NCI-H2227 (cell line): ENCODE data around the gene FBXL12.
A peak's percentile ranks its signal among the peaks of the same experiment; 100 is the strongest.
"Not testable (repeated sequence)": the region's sequence is repeated elsewhere in the genome, so short reads cannot be mapped to it uniquely, and the experiment has no call there.

Experiments
- DNase-seq: peaks from one replicate; lab custom pipeline; 2025; ENCODE audit not compliant: unreplicated experiment; lab: John Stamatoyannopoulos, UW

FBXL12 gene, protein sequence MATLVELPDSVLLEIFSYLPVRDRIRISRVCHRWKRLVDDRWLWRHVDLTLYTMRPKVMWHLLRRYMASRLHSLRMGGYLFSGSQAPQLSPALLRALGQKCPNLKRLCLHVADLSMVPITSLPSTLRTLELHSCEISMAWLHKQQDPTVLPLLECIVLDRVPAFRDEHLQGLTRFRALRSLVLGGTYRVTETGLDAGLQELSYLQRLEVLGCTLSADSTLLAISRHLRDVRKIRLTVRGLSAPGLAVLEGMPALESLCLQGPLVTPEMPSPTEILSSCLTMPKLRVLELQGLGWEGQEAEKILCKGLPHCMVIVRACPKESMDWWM

DNA sequence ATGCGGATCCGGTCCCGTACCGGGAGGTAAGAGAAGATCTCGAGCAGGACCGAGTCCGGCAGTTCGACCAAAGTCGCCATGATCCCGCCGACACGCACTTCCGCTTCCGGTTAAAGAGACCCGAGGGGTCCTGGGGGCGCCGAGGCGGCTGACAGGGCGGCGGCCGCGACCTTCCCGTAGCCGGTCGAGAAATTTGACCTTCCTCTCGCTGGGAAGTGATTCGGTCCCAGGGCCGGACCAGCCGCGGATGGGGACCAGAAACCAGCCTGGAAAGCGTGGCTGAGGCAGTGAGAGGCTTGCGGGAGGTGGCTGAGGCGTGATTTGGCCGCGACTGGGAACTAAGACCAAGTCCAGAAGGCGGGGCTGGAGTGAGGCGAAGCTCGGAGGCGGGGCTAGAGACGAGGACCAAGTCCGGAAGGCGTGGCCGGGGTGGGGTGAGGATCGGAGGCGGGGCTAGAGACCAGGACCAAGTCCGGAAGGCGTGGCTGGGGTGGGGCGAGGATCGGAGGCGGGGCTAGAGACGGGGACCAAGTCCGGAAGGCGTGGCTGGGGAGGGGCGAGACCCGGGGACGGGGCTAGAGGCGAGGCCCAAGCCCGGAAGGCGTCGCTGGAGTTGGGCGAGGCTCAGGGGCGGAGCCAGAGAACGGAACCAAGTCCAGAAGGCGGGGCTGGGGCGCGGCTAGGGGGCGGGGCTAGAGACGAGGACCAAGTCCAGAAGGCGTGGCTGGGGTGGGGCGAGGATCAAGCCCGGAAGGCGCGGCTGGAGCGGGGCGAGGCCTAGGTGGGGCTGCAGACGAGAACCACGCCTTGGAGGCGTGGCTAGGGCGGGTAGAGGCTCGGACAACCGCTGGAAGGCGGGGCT, at the start of gene FBXL12:
Gene FBXL12 (minus strand): TSS at position 346 of the 862 bp plus-strand sequence. CDS start 266 bp downstream, at position 80.
- DNase-seq, result peak; percentile 99

DNA sequence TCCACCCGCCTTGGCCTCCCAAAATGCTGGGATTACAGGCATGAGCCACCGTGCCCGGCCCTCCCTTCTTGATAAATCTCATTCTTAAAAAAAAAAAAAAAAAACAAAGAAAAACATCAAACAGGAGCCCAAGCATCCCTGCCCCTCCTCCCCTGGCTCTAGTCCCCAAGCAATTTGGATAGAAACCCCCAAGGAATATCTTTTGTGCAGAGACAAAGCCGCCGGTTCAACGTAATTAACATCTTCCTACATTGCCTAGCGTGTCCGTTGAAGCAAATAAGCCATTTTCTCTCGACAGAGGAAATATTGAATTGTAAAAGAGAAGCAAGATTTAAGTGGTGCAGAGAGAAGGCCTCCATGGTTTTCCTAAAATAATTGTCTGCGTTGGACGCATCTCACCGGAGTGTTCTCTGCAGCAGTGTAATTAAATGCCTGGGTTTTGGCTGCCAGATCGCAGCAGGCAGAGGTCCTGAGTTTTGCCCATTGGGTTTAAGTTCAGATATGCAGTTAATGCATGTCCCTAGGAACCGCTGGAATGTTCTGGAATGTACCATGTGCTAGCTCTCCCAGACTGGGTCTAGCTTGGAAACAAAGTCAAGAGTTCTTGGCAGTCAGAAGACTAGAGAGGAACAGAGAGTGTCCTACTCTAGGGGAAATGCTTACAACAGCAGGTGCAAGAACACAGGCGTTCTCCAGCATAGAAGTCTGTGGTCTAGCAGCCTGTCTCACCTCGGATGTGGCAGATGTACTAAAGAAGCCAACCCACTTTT, 47.0 kb upstream of the FBXL12 start:
- DNase-seq, result peak; percentile 33

DNA sequence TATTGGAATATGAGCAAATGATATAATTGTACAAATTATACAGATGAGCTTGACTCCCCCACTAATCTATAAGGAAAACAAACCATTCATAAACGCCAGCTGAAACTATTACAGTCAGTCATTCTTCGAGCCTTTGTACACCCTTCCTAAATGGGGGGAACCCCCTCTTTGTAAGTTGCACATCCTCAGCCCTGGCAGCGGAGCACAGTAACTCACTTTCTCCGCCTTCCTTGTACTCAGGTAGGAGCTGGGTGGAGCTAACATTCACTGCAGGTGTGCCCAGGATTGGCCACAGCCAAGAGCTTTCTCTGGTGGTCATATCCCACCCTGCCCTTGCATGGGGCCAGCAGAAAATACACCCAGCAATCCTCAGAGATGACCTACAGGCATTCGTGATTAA, 44.9 kb upstream of the FBXL12 start:
- DNase-seq, result no peak

DNA sequence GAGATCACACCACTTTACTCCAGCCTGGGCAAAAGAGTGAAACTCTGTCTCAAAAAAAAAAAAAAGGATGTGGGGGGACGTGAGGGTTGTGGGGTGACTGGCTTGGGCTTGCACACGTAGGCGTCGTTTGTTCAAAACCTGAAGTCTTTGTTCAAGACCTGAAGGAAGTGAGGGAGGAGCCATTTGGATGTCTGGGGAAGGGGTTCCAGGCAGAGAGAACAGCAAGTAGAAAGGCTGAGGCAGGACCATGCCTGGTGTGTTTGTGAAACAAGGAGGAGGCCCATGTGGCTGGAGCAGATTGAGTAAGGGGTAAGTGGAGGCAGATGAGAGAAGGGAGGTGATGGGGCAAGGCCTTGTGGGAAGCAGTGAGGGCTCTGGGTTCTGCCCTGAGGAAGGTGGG, 44.1 kb upstream of the FBXL12 start:
- DNase-seq, result no peak

DNA sequence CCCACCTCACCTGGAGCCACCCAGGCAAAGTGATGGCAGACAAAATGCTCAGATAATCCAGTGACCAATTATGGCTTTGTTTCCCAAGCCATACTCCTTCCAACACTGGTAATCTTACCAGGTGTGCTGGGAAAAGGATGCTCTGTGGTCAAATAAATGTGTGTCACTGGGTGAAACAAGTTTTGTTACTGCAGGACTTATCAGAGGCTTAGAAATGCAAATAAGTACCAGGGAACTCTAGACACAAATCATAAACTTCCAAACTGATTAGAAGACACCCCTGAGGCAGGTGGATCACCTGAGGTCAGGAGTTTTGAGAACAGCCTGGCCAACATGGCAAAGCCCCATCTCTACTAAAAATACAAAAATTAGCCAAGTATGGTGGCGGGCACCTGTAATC, 42.6 kb upstream of the FBXL12 start:
- DNase-seq, result no peak

DNA sequence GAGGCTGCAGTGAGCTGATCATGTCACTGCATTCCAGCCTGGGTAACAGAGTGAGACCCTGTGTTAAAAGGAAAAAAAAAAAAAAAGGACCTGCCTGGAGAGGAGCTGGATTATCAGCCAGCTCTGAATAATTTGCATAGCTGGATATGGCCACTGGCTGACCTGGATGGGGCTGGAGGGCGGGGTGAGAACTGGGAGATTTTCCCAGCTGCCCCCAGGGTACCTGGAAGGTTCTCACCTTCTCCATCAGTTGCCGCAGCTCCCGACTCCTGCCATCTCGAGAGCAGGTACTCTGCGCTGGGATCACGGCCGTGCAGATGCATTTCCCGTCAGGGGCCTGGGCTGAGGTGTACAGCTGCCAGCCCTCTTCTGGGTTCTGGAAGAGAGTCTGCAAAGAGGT, 41.5 kb upstream of the FBXL12 start:
- DNase-seq, result no peak

DNA sequence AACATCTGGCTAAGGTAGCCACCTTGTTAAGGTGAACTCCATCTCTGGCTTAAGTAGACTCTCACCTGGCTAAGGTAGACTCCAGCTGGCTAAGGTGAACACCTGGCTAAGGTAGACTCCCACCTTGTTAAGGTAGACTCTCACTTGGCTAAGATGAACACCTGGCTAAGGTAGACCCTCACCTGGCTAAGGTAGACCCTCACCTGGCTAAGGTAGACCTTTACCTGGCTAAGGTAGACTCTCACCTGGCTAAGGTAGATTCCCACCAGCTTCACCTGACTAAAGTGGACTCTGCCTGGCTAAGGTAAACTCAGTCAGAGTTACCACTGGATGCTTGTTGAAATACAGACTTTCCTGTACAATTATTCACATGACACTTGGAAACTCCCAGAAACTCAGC, 39.9 kb upstream of the FBXL12 start:
- no peak for DNase-seq

DNA sequence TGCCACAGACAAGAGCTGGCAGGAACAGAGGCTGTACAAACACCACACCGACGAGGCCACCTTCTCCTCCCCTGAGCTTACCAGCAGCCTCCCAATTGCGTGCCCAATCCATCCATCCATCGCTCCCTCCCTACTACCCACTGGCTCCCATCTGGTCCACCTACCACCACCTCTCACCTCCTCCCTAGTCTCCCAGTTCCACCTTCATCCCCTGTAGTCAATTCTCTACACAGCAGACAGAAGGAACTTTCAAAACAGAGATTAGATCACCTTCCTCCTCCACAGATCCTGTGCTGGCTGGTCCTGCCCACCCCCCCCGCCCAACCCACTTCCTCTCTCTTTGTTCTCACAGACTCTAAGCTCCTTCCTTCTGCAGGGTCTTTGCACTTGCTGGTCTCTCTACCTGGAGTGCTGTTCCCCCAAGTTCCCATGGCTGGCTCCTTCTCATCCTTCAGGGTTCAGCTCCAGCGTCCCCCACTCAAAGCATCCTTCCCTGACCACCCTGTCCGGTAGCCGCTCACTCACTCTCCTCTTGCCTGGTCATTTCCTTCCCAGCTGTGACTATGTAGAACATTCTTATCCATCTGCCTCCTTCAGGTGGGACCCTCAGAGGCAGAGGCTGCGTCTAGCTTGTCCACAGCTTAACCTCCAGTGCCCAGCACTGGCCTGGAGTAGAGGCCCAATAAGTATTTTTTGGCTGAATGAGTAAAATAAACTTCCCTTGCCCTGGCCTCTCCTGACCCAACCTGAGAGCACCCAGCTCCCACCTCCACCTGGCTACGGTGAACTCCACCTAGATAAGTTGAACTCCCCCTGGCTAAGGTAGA, 39.3 kb upstream of the FBXL12 start:
- DNase-seq, result no peak

DNA sequence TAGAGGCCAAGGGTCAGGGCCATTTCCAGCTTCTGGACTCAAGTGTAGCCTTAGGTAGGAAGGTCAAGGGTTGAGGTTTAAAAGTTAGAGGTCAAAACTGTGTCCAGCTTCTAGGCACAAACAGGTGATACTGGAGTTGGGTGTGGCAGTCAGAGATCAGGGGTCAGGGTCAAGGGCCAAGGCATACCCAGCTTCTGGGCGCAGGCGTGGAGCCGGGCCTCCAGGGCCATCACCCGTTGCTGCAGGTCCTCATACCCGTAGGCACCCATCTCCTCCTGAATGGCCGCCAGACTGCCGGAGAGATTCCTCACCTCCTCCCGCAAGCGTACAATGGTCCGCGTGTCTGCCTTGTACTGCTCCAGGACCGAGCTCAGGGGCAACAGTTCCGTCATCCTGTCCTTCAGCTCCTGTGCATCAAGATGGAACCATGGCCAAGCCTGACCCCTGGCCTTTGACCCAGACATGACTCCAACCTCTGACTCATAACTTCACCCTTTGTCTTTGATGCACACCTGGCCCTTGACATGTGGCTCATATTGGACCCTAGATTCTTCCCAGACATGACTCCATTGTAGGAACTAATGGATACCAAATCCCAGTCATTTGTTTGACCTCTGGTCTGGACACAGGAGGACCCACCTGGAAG, 38.3 kb upstream of the FBXL12 start:
- no peak for DNase-seq

DNA sequence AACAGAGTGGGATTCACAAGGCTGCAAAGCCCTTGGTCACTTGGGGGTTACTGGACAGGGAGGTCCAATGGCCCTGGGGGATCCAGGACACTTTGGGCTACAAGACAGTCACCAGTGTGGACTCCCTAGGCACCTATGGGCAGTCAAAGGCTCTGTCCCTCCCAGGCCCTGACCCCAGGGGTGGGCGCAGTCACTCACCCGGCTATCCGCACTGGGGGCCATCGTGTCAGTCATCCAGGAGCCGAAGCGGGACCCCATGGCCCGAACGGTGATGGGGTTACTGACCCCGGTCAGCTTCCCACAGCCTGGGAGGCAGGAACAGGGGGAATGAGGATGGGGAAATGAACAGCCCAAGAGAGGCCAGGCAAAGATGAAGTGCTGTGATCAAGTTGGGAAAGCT, 37.7 kb upstream of the FBXL12 start:
- DNase-seq, result no peak

DNA sequence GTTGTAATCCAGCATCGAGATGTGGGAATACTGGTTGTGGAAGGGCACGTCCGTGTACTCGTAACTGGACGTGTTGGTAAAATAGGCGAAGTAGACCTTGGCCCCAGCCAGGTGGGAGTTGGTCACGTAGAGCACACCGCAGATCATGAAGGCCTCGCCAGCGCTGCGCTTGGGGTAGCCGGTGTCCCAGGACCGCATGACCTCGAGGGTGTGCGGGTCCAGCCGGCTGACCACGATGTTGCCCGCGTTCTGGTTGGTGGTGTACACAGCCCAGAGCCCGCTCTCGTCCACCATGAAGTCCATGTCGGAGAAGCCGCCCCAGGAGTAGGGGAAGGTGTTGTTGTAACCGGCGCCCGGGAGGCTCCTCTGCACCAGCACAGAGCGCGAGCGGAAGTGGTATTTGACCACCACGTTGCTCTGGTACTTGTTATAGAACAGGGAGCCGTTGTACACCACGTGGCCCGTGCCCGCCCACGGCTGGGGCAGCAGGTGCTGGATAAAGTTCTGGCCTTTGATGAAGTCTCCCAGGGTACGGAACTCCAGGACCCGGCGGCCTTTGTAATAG, 35.5 kb upstream of the FBXL12 start:
- DNase-seq, result no peak

DNA sequence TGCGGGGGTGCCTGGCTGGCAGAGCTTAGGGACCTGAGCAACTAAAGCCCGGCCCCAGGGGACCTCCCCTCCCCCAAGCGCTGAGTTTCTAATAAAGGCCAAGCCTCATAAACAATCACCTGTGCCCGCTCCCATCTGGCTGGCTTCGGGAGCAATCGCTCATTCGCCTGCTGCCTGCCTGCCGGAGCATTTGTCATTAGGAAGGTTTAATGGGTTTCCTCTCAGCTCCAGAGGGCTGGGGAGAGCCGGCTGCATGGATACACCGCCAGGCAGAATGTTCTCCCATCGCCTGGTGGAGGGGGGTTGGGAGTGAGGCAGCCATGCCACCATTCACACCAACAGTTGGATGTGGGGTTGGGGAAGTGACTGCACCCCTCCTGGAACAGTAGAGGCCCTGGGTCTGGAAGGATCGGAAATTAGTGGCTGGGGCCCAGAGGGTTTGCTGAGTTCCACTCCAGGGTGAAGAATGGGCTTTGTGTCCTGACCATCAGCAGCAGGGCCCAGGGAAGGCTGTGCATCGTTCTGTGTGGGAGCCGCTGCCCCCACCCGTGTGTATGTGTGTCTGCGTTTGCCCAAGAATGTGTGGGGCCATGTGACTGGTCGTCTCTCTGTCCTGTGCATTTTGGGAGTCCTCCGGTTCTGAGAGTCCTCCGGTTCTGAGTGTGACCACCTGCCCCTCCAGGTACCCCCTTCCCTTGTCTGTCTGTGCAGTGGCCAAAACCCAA, 31.5 kb upstream of the FBXL12 start:
- peak; percentile 74 for DNase-seq

DNA sequence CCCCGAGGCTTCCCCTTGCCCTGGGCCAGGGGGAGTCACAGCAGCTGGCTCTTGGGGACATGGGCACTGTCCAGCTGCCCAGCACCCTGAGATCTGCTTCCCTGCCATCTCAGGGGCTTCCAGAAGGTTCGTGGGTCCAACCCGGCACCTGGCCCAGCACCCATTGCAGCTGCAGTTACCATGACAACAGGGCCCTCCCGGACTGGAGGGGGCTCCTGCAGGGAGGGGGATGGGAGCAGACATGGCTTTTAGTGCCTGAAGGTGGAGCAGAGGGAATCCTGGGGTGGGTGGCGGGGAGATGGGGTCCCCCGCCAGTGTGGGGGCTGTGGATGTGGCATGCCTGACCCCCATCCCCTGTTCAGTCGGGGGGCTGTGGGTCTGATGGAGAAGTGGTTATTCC, 30.9 kb upstream of the FBXL12 start:
- DNase-seq, result no peak

DNA sequence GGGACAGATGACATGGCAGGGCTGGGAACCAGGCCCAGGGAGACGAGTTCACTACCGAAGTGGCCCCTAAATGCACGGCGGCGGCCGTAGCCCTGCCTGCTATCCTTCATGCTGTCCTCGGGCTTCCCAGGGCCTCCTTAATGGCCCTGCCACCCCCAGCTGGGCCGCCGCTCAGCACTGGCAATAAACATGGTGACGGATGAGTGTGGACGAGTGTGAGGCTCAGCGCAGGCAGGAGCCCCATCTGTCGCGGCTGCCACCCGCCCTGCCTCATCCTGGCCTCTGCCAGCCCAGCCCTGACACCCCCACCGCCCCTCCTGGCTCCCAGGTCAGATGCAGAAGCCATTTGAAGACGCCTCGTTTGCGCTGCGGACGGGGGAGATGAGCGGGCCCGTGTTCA, 29.9 kb upstream of the FBXL12 start:
- peak; percentile 16 for DNase-seq

DNA sequence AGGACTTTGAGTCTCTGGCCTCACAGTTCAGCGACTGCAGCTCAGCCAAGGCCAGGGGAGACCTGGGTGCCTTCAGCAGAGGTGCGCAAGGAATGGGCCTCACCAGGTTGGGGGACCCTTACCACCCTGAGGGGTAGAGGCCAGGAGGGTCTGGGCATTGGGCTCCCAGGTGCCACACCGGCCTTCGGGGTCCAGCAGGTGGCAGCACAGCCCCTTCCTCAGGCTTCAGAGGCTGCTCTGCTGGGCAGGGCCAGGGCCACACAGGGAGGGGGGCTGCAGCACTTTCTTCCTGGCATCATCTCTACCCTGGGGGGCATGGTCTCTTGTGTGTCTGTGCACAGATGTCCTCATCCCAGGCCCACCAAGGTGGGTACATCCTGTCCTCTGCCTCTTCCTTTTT, 29.2 kb upstream of the FBXL12 start:
- DNase-seq, result peak; percentile 47

DNA sequence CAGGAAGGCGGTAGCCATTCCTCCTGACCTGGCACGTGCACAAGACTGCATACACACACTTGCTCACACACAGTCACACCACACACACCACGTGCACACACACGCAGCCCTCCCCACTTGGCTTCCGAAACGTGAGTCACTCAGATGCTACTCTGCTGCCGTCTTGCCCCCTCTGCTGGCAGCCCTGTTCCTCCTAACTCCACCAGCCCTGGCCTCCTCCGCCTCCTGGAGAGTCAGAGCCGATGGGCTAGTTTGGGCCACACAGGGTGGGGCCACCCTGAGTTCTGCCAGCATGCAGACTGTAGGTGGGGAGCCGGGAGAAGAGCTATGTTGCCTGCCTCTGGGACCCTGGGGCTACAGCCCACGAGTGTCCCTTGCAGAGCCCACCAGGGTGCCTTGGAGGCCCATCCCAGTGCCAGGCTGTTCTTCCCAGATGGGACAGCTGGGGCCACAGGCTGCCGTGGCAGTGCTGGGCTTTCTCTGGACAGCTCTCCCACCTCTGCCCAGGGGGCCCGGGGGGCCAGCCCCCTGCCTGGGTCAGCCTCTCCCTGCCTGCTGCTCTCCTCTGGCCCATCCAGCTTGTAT, 28.3 kb upstream of the FBXL12 start:
- DNase-seq, result peak; percentile 40

DNA sequence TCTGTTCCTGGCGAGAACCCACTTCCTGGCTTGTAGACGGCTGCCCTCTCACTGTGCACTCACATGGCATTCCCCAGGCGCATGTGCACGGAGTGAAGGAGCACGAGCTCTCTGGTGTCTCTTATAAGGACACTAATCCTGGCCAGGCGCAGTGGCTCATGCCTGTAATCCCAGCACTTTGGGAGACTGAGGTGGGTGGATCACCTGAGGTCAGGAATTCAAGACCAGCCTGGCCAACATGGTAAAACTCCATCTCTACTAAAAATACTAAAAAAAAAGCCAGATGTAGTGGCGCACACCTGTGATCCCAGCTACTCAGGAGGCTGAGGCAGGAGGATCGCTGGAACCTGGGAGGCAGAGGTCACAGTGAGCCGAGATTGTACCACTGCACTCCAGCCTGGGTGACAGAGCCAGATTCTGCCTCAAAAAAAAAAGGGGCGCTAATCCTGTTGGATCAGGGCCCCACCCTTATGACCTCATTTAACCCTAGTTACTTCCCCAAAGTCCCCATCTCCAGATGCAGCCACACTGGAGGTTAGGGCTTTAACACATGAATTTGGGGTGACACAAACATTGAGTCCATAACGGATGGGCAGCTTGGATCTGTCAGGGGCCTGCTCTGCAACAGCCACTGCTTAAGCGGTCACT, 24.9 kb upstream of the FBXL12 start:
- not testable (repeated sequence) for DNase-seq

DNA sequence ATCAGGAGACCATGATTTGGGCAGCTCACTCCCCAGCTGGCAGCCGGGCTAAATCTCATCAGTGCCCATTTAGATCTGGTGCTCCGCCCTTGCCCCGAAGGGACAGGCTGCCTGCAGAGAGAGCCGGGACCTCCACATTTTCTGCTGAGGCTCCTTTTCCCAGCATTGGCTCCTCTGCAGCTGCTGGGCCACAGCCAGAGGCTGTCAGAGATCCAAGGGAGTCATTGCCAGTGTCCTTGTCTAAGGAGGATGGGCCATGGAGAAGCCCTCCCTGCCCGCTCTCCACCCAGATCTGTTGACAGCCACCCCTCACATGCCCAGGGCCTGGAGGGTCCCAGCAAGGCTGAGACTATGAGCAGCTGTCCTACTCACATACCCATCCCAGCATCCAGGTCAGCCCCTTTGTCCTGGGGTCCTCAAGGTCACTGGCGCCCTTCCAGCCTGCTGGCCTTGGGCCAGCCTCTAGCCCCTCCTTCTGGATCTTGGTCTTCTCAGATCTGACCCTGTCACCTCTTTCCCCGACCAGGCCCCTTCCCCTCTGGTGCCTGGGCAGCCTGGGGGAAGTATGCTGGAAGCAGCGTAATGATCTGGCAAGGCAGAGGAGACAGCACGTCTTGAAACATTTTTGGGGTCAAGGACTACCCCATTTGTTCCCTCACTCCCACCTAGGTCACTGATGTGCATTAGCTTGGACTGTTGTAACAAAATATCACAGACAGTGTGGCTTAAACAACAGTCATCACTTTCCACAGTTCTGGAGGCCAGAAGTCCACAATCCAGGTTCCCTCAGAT, 24.2 kb upstream of the FBXL12 start:
- DNase-seq, result no peak
